H1 (cell line): ENCODE results near the gene CGNL1. TPM values are rescaled to one million over a fixed set of nuclear protein-coding genes. Genes with fewer than 3 reads are reported as not detected.

ENCODE experiments used
- CTCF ChIA-PET: fragments of 300-600 bp; sonication (Branson Sonifier 250); formaldehyde crosslinking; loops from one replicate; lab custom pipeline; 2021; ENCODE audit not compliant: partially characterized antibody; lab: Charles Lee
- POLR2A ChIA-PET: fragments of 300-600 bp; sonication (Branson Sonifier 250); formaldehyde crosslinking; loops from one replicate; lab custom pipeline; 2021; ENCODE audit warnings: inconsistent platforms; ENCODE audit not compliant: partially characterized antibody; lab: Charles Lee
- DNase-seq, 2 experiments: peaks; one replicate each; pipeline versions ENCODE4 v3.0.0 to v3.0.0-alpha.2; 2010 to 2022; ENCODE audit warnings: low spot score in 2 of 2, low read depth in 1 of 2, mixed read lengths in 1 of 2
- FAIRE-seq: peaks from 2 replicates; lab custom pipeline; 2011; peaks lifted over from hg19 to GRCh38; lab: Jason Lieb, UNC
- H2AFZ ChIP-seq: 2 replicates; pipeline ENCODE4 v1.8.1; 2012; ENCODE audit warnings: low read length, inconsistent platforms
- H2AK5ac ChIP-seq: 2 replicates; pipeline ENCODE4 v1.6.1; 2013; ENCODE audit warnings: low read depth, low read length
- H2BK120ac ChIP-seq: replicated peaks from 2 replicates; pipeline ENCODE3; 2013; ENCODE audit warnings: low read depth, low read length, inconsistent platforms
- H2BK12ac ChIP-seq: 2 replicates; pipeline ENCODE4 v1.6.1; 2013; ENCODE audit warnings: low read depth, low read length
- H2BK15ac ChIP-seq: 2 replicates; pipeline ENCODE4 v1.6.1; 2013; ENCODE audit warnings: low read length
- H2BK20ac ChIP-seq: 2 replicates; pipeline ENCODE4 v1.6.1; 2013; ENCODE audit warnings: low read length
- H2BK5ac ChIP-seq: 2 replicates; pipeline ENCODE4 v1.6.1; 2013; ENCODE audit warnings: low read depth, low read length
- H3K14ac ChIP-seq: 2 replicates; pipeline ENCODE4 v1.6.1; 2013; ENCODE audit warnings: inconsistent platforms; ENCODE audit not compliant: insufficient read length
- H3K18ac ChIP-seq: 2 replicates; pipeline ENCODE4 v1.6.1; 2013; ENCODE audit warnings: low read length; ENCODE audit errors: extremely low read depth
- H3K23ac ChIP-seq: 2 replicates; pipeline ENCODE4 v1.6.1; 2013; ENCODE audit warnings: inconsistent platforms; ENCODE audit not compliant: insufficient read length
- H3K23me2 ChIP-seq: 2 replicates; pipeline ENCODE4 v1.6.1; 2013; ENCODE audit warnings: low read depth, low read length
- H3K27ac ChIP-seq: 2 replicates; pipeline ENCODE4 v1.6.1; 2011; ENCODE audit warnings: low read depth, low read length, inconsistent platforms
- H3K27me3 ChIP-seq, 4 experiments: replicated peaks in 1 of 4; 1 replicate in 1 of 4; 2 replicates in 3 of 4; pipeline versions ENCODE4 v1.6.1 to v1.8.1; 2011 to 2013; ENCODE audit warnings: low read length in 3 of 4, mild to moderate bottlenecking in 3 of 4, inconsistent platforms in 2 of 4, mixed read lengths in 2 of 4, moderate library complexity in 1 of 4; ENCODE audit not compliant: control insufficient read depth in 3 of 4, insufficient read depth in 3 of 4; ENCODE audit errors: extremely low read depth in 1 of 4
- H3K36me3 ChIP-seq, 4 experiments: 2 replicates each; pipeline versions ENCODE4 v1.6.1 to v1.8.1; 2011 to 2013; ENCODE audit warnings: mild to moderate bottlenecking in 4 of 4, low read length in 3 of 4, moderate library complexity in 2 of 4, control low read depth in 1 of 4, inconsistent platforms in 1 of 4; ENCODE audit not compliant: insufficient read depth in 4 of 4, control insufficient read depth in 2 of 4
- H3K4ac ChIP-seq: replicated peaks from 2 replicates; pipeline ENCODE3; 2013; ENCODE audit warnings: low read length, low read depth, mixed read lengths, inconsistent platforms; ENCODE audit not compliant: insufficient read length
- H3K4me1 ChIP-seq, 4 experiments: replicated peaks in 1 of 4; 1 replicate in 1 of 4; 2 replicates in 3 of 4; pipeline versions ENCODE4 v1.6.1 to v1.8.1; 2011 to 2013; ENCODE audit warnings: low read length in 3 of 4, inconsistent platforms in 2 of 4, mixed read lengths in 1 of 4; ENCODE audit not compliant: insufficient read depth in 4 of 4, control insufficient read depth in 3 of 4
- H3K4me2 ChIP-seq, 2 experiments: 2 replicates each; pipeline versions ENCODE4 v1.6.1 to v1.8.1; 2011 to 2013; ENCODE audit warnings: low read depth in 2 of 2, low read length in 2 of 2, control low read depth in 1 of 2, inconsistent platforms in 1 of 2, mild to moderate bottlenecking in 1 of 2; ENCODE audit not compliant: insufficient read depth in 1 of 2
- H3K4me3 ChIP-seq, 4 experiments: fragments of 200-600, 300-600 bp in 1 of 4; sonication (generic), shearing (Covaris generic), sonication (Bioruptor Twin) in 1 of 4; 2 replicates each; pipeline versions ENCODE4 v1.5.1 to v1.8.1; 2011 to 2016; ENCODE audit warnings: low read length in 4 of 4, low read depth in 3 of 4, control low read depth in 2 of 4, inconsistent platforms in 2 of 4, mild to moderate bottlenecking in 2 of 4, mixed read lengths in 1 of 4, moderate library complexity in 1 of 4; ENCODE audit not compliant: insufficient read depth in 2 of 4; ENCODE audit errors: extremely low read depth in 1 of 4
- H3K56ac ChIP-seq: replicated peaks from 2 replicates; pipeline ENCODE3; 2013; ENCODE audit warnings: low read depth, mild to moderate bottlenecking, mixed read lengths, low read length, inconsistent platforms; ENCODE audit not compliant: insufficient read length
- H3K79me1 ChIP-seq: 2 replicates; pipeline ENCODE4 v1.6.1; 2013; ENCODE audit warnings: low read depth, low read length, control low read depth
- H3K79me2 ChIP-seq, 2 experiments: 2 replicates each; pipeline versions ENCODE4 v1.6.1 to v1.8.1; 2012 to 2013; ENCODE audit warnings: low read length in 2 of 2, mild to moderate bottlenecking in 2 of 2, inconsistent platforms in 1 of 2; ENCODE audit not compliant: insufficient read depth in 2 of 2, control insufficient read depth in 1 of 2
- H3K9ac ChIP-seq, 4 experiments: replicated peaks in 1 of 4; 1 replicate in 1 of 4; 2 replicates in 3 of 4; pipeline versions ENCODE4 v1.6.1 to v1.8.1; 2011 to 2013; ENCODE audit warnings: low read depth in 3 of 4, low read length in 3 of 4, control low read depth in 2 of 4, mild to moderate bottlenecking in 2 of 4, moderate library complexity in 2 of 4, inconsistent platforms in 1 of 4; ENCODE audit errors: extremely low read depth in 1 of 4
- H3K9me3 ChIP-seq, 2 experiments: 2 replicates each; pipeline versions ENCODE4 v1.6.1 to v1.8.1; 2012 to 2013; ENCODE audit warnings: mild to moderate bottlenecking in 2 of 2, moderate library complexity in 2 of 2, control low read depth in 1 of 2, inconsistent platforms in 1 of 2, low read depth in 1 of 2, low read length in 1 of 2, mixed read lengths in 1 of 2; ENCODE audit not compliant: insufficient read depth in 2 of 2
- H4K20me1 ChIP-seq, 2 experiments: replicated peaks in 1 of 2; 2 replicates each; pipeline versions ENCODE3 to v1.8.1; 2011 to 2013; ENCODE audit warnings: inconsistent platforms in 2 of 2, low read length in 2 of 2, mild to moderate bottlenecking in 1 of 2; ENCODE audit not compliant: insufficient read depth in 2 of 2, control insufficient read depth in 1 of 2
- H4K5ac ChIP-seq: 2 replicates; pipeline ENCODE4 v1.6.1; 2013; ENCODE audit warnings: low read length, low read depth, mixed read lengths, inconsistent platforms; ENCODE audit not compliant: insufficient read length
- H4K8ac ChIP-seq: 2 replicates; pipeline ENCODE4 v1.8.0; 2013; ENCODE audit warnings: mild to moderate bottlenecking, moderate library complexity, low read length, inconsistent platforms; ENCODE audit not compliant: insufficient read depth; ENCODE audit errors: extremely low read depth
- H4K91ac ChIP-seq: replicated peaks from 2 replicates; pipeline ENCODE3; 2013; ENCODE audit warnings: low read length, mixed read lengths, inconsistent platforms; ENCODE audit not compliant: insufficient read length
- KDM1A ChIP-seq: fragments of 200-600, 300-600 bp; sonication (generic); IDR thresholded peaks from 2 replicates; pipeline ENCODE4 v1.7.1; 2016; ENCODE audit warnings: mild to moderate bottlenecking, low read length, borderline replicate concordance
- SIX5 ChIP-seq: IDR thresholded peaks from 2 replicates; pipeline ENCODE4 v1.6.1; 2011; ENCODE audit warnings: mild to moderate bottlenecking, low read depth, low read length
- SP4 ChIP-seq: IDR thresholded peaks from 2 replicates; pipeline ENCODE4 v1.6.1; 2012; ENCODE audit warnings: low read length, inconsistent platforms
- WGBS, 2 experiments: shearing (Covaris generic) in 1 of 2; methylation state at CpG; one replicate each; pipeline versions ENCODE4 v1.1.6 to v1.1.7; 2013 to 2015; ENCODE audit warnings: low lambda C conversion rate in 2 of 2, mixed read lengths in 2 of 2, inconsistent platforms in 1 of 2, low coverage in 1 of 2, missing lambda C conversion rate in 1 of 2; ENCODE audit not compliant: insufficient replicate concordance in 2 of 2, insufficient coverage in 1 of 2, insufficient read length in 1 of 2; ENCODE audit errors: extremely low coverage in 1 of 2, missing lambda C conversion rate in 1 of 2; 5-methylcytosine and 5-hydroxymethylcytosine counted together
- polyA plus RNA-seq, 7 experiments: library from polyadenylated mRNA; depleted of rRNA in 3 of 7; stranded (reverse) in 5 of 7; unstranded in 2 of 7; fragments of >200 nt in 5 of 7; fragments of 200-250 nt in 2 of 7; gene quantifications; 1 replicate in 5 of 7; 2 replicates in 1 of 7; 4 replicates in 1 of 7; pipeline versions ENCODE4 v1.2.1 to v1.2.3, GENCODE V29; 2011 to 2013; ENCODE audit warnings: missing spikeins in 2 of 7, mixed read lengths in 2 of 7
- total RNA-seq: library from RNA; stranded (reverse); fragmentation: NEBNext Ultra II Directional; extraction: Animal tissue kit (Norgen Biotek cat#: 25700); gene quantifications from 2 replicates; pipeline ENCODE4 v1.2.1, GENCODE V29; 2021

Gene CGNL1
- total and polyA plus RNA-seq, 2 of the 8 experiments (the other 6 are each of a cell fraction or from before 2014, with no cell fraction given) = 21.8 to 75.6 TPM

DNA sequence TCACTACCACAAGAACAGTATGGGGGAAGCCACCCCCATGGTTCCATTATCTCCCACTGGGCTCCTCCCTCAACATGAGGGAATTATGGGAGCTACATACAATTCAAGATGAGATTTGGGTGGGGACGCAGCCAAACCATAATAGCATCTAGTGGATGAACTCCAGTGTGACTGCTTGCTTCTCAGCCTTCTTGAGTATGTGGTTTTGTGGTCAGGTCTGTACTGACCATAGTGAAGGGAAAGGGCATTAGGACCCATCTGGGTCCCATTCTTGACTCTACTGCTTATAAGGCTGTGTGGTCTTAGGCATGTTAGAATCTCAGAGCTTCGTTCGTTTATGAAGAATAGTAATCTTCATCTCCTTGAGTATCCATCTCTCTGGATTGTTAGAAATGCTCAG, 81.4 kb downstream of the CGNL1 start:
- DNase-seq (no peak), FAIRE-seq (no peak)
- Histone ChIP-seq H3K23me2 (no peaks in the 10 kb centered on the region), H3K4me3 (no peak overlapping the region), H3K4me1 (no peaks in the 10 kb centered on the region), H2BK5ac (no peak overlapping the region), H3K23ac (no peak overlapping the region), H4K5ac (no peak overlapping the region), H4K91ac (no peak overlapping the region), H3K56ac (no peak overlapping the region), H2BK120ac (no peak overlapping the region), H3K79me2 (no peaks in the 10 kb centered on the region), H2BK12ac (no peak overlapping the region), H3K14ac (no peak overlapping the region), H4K20me1 (peaks cover 0 to 1% of the 10 kb centered on the region in 2 experiments), H3K9me3 (no peaks in the 10 kb centered on the region), H3K18ac (no peak overlapping the region), H3K4ac (no peak overlapping the region), H3K27me3 (no peaks in the 10 kb centered on the region), H3K36me3 (peaks cover 4 to 90% (median 36%) of the 10 kb centered on the region in 4 experiments; a peak in 7 of 8 replicates), H3K79me1 (no peaks in the 10 kb centered on the region), H3K27ac (no peak overlapping the region), H2BK20ac (no peak overlapping the region), H2BK15ac (no peak overlapping the region), H4K8ac (no peak overlapping the region), H3K9ac (no peak overlapping the region), H2AFZ (no peak overlapping the region), H2AK5ac (no peak overlapping the region), H3K4me2 (no peak overlapping the region)
- POLR2A ChIA-PET = no interaction called here
- TF ChIP-seq KDM1A (no peak), SP4 (no peak), SIX5 (no peak)
- CTCF ChIA-PET = interaction anchor here (0.7 to 1.7 kb wide), 4 partner anchors 21 to 112 kb away, joined by 3 to 6 read pairs (median 4); no protein-coding TSS in a partner anchor
- WGBS, 2 experiments = 92% methylated on average over 3 of the region's 3 CpGs; no CpG with 5 or more reads in 1 of the 2 experiments
